DOHH2 (cell line): ENCODE measurements around the gene ASB9.

Source experiments
- H3F3A ChIP-seq: fragments of 200-600 bp; sonication (generic), shearing (Covaris generic); 2 replicates; pipeline ENCODE4 v1.6.0; 2016; ENCODE audit warnings: antibody characterized with exemption, mild to moderate bottlenecking; ENCODE audit not compliant: control insufficient read depth, insufficient read depth
- H3K27ac ChIP-seq: fragments of 200-600 bp; sonication (generic); 2 replicates; pipeline ENCODE4 v1.5.1; 2014; ENCODE audit warnings: low read depth, mild to moderate bottlenecking, low read length, moderate library complexity
- H3K27me3 ChIP-seq: fragments of 200-600 bp; sonication (generic); 2 replicates; pipeline ENCODE4 v1.6.1; 2014; ENCODE audit warnings: mild to moderate bottlenecking, low read length, mixed read lengths; ENCODE audit not compliant: control insufficient read depth
- H3K36me3 ChIP-seq: fragments of 200-600 bp; sonication (generic); 2 replicates; pipeline ENCODE4 v1.6.1; 2014; ENCODE audit warnings: mild to moderate bottlenecking, low read length, moderate library complexity, mixed read lengths; ENCODE audit not compliant: control insufficient read depth
- H3K4me1 ChIP-seq: fragments of 200-600 bp; sonication (generic); 2 replicates; pipeline ENCODE4 v1.6.1; 2014; ENCODE audit warnings: mild to moderate bottlenecking, low read length, mixed read lengths; ENCODE audit not compliant: control insufficient read depth
- H3K4me2 ChIP-seq: fragments of 200-600 bp; sonication (generic); 2 replicates; pipeline ENCODE4 v1.6.0; 2014; ENCODE audit warnings: mild to moderate bottlenecking, low read length, moderate library complexity
- H3K4me3 ChIP-seq: fragments of 200-600 bp; sonication (generic); 2 replicates; pipeline ENCODE4 v1.5.1; 2014; ENCODE audit warnings: mild to moderate bottlenecking, low read length, mixed read lengths
- H3K79me2 ChIP-seq: fragments of 200-600 bp; sonication (generic); 2 replicates; pipeline ENCODE4 v1.6.1; 2014; ENCODE audit warnings: mild to moderate bottlenecking, low read length, mixed read lengths; ENCODE audit not compliant: control insufficient read depth
- H3K9me2 ChIP-seq: fragments of 200-600 bp; sonication (generic); replicated peaks from 2 replicates; pipeline ENCODE4 v1.6.1; 2014; ENCODE audit warnings: mild to moderate bottlenecking, low read length, mixed read lengths; ENCODE audit not compliant: control insufficient read depth
- H3K9me3 ChIP-seq: fragments of 200-600 bp; sonication (generic); 2 replicates; pipeline ENCODE4 v1.6.1; 2014; ENCODE audit warnings: antibody characterized with exemption, low read length, mixed read lengths; ENCODE audit not compliant: control insufficient read depth, insufficient read depth
- H4K20me1 ChIP-seq: fragments of 200-600 bp; sonication (generic); 2 replicates; pipeline ENCODE4 v1.6.0; 2014; ENCODE audit warnings: low read depth, mild to moderate bottlenecking, antibody characterized with exemption, low read length, moderate library complexity; ENCODE audit not compliant: control insufficient read depth, insufficient read depth
- CTCF ChIP-seq: fragments of 200-600 bp; sonication (generic); IDR thresholded peaks from one replicate; pipeline ENCODE4 v1.5.1; 2014; ENCODE audit warnings: antibody characterized with exemption, mild to moderate bottlenecking, low read depth, low read length; ENCODE audit not compliant: poor library complexity, severe bottlenecking
- EZH2phosphoT487 ChIP-seq: fragments of 200-600 bp; sonication (generic); IDR thresholded peaks from 2 replicates; pipeline ENCODE4 v1.6.1; 2017; ENCODE audit warnings: borderline replicate concordance, mild to moderate bottlenecking, antibody characterized with exemption, low read length, moderate library complexity, mixed read lengths

The ASB9 gene

GRCh38 chrX:15269618-15270521 is at the start of gene ASB9:
TSS of gene ASB9 (minus strand) at chrX:15270083. CDS start at chrX:15269874, 209 bp downstream.
- Histone ChIP-seq H3K27ac (no peak within 1 kb of the TSS), H3F3A (no peaks in the 10 kb centered on the region), H3K9me3 (no peaks in the 10 kb centered on the region), H3K79me2 (no peaks in the 10 kb centered on the region), H3K27me3 (no peaks in the 10 kb centered on the region), H3K4me2 (no peak within 1 kb of the TSS), H3K4me3 (no peak within 1 kb of the TSS), H3K4me1 (no peaks in the 10 kb centered on the region), H3K9me2 (no peaks in the 10 kb centered on the region), H3K36me3 (no peaks in the 10 kb centered on the region), H4K20me1 (no peaks in the 10 kb centered on the region)
- TF ChIP-seq CTCF (no peak), EZH2phosphoT487 (no peak)

- H3K4me3 ChIP-seq, result no peak overlapping the region
- no peak overlapping the region for H3K27ac ChIP-seq
- H3K9me3 ChIP-seq, result no peaks in the 10 kb centered on the region
- TF ChIP-seq CTCF (no peak), EZH2phosphoT487 (no peak)
- no peaks in the 10 kb centered on the region for H3K9me2 ChIP-seq
- H4K20me1 ChIP-seq, result no peaks in the 10 kb centered on the region
- no peaks in the 10 kb centered on the region for H3K27me3 ChIP-seq
- no peaks in the 10 kb centered on the region for H3K79me2 ChIP-seq
- H3K36me3 ChIP-seq, result peaks cover 32% of the 10 kb centered on the region
- H3K4me2 ChIP-seq, result no peak overlapping the region
- no peaks in the 10 kb centered on the region for H3F3A ChIP-seq
- no peaks in the 10 kb centered on the region for H3K4me1 ChIP-seq
These were observed 49.2 kb upstream of the ASB9 start for GRCh38 chrX:15319075-15319474.

GRCh38 chrX:15315509-15315908 is 45.6 kb upstream of the ASB9 start, which contains the start of gene ASB11:
TSS of gene ASB11 (minus strand) at chrX:15315640. CDS start at chrX:15315605, 35 bp downstream.
- Histone ChIP-seq H3K4me3 (no peak within 1 kb of the TSS), H3K4me2 (no peak within 1 kb of the TSS), H4K20me1 (no peaks in the 10 kb centered on the region), H3K9me2 (no peaks in the 10 kb centered on the region), H3K27me3 (no peaks in the 10 kb centered on the region), H3K36me3 (peaks cover 3% of the 10 kb centered on the region; the same call in 1 of the 2 replicates), H3K9me3 (no peaks in the 10 kb centered on the region), H3K79me2 (no peaks in the 10 kb centered on the region), H3K4me1 (no peaks in the 10 kb centered on the region), H3F3A (no peaks in the 10 kb centered on the region), H3K27ac (no peak within 1 kb of the TSS)
- TF ChIP-seq CTCF, result no peak
- no peak for TF ChIP-seq EZH2phosphoT487
